Dendritic cell treated with granulocyte-macrophage colony-stimulating factor and Interleukin-4, amounts not matched to agents 40 ng/mL and 50 ng/mL, for 4 days (primary cell): ENCODE results near the gene BORCS5.
A peak's percentile ranks its signal among the peaks of the same experiment; 100 is the strongest.
"Not testable (repeated sequence)": the region's sequence is repeated elsewhere in the genome, so short reads cannot be mapped to it uniquely, and the experiment has no call there.

Experiments used
- H3K27ac Mint-ChIP-seq: one replicate; pipeline ENCODE4 v1.8.0; 2022; ENCODE audit warnings: mild to moderate bottlenecking, mixed read lengths
- H3K27me3 Mint-ChIP-seq: one replicate; pipeline ENCODE4 v1.8.0; 2022; ENCODE audit warnings: mild to moderate bottlenecking, mixed read lengths
- H3K36me3 Mint-ChIP-seq: one replicate; pipeline ENCODE4 v1.8.0; 2022; ENCODE audit warnings: low read depth, mixed read lengths
- H3K4me1 Mint-ChIP-seq: one replicate; pipeline ENCODE4 v1.8.0; 2022; ENCODE audit warnings: low read depth, mixed read lengths
- H3K4me3 Mint-ChIP-seq: one replicate; pipeline ENCODE4 v1.8.0; 2022; ENCODE audit warnings: mild to moderate bottlenecking, moderate library complexity, mixed read lengths
- H3K9me3 Mint-ChIP-seq: one replicate; pipeline ENCODE4 v1.8.0; 2022; ENCODE audit warnings: mixed read lengths
- intact Hi-C: fragments of 100-400 bp; cut with micrococcal nuclease; formaldehyde crosslinking; loops from one replicate; pipeline ENCODE4 v1.15.0; 2022

Gene BORCS5

DNA sequence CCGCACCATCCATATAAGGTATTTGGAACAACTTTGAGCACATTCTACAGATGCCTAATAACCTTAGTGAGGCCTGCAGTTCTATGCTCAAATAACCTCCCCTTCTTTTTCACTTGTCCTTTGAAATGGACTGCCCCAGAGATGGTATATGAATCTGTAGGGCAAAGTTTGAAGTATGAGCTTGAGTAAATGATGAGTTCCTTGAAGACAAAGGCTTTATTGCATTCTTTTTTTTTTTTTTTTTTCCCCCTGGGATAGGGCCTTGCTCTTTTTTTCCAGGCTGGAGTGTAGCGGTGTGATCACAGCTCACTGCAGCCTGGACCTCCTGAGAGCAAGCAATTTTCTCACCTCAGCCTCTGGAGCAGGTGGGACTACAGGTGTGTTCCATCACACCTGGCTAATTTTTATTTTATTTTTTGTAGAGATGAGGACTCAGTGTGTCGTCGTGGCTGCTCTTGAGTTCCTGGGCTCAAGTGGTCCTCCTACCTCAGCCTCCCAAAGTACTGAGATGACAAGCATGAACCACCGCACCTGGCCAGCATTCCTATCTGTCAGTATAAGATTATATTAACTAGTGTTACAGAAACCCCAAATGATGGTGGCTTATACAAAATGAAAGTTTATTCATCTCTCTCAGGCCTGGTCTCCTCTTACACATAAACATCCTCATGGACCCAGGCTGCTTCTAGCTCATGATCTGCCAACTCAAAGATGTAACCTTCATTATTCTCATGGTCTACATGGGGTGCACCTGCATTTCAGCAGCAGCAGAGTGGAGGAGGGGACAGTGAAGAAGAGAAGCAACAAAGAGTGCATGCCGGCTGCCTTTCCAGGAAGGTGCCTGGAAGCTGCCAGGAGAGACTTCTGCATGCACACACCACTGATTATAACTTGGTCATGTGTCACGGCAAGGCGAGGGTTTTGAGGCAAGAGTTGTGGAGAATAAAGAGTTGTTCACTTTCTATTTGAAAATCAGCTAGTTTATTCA, 104.4 kb downstream of the BORCS5 start:
- Mint-ChIP-seq H3K27ac (peak overlapping the region; percentile 79), H3K9me3 (no peaks in the 10 kb centered on the region), H3K36me3 (peaks cover 24% of the 10 kb centered on the region), H3K4me3 (peak overlapping the region; percentile 5), H3K27me3 (no peaks in the 10 kb centered on the region), H3K4me1 (peaks cover 36% of the 10 kb centered on the region)
- intact Hi-C loops = no loop called here

DNA sequence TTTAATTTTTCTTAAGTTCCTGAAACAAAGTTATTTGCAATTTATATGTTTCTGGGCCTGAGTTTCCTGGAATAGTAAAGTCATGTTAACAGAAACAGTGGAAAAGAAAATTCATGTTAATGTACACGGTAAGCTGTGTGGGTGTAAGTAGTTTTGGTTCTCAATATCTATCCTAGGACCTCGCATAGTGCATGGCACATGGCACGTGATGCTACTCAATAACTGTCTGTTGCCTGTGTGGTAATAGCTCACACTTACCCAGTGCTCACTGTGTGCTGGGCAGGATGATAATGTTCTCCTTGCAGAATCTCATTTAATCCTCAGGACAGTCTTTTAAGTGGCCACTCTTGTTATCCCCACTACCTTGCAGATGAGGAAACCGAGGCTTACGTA, 105.0 kb downstream of the BORCS5 start:
- H3K9me3 Mint-ChIP-seq = no peaks in the 10 kb centered on the region
- H3K4me1 Mint-ChIP-seq = peaks cover 39% of the 10 kb centered on the region
- no peak overlapping the region for H3K4me3 Mint-ChIP-seq
- H3K27ac Mint-ChIP-seq = peak overlapping the region; percentile 79
- no peaks in the 10 kb centered on the region for H3K27me3 Mint-ChIP-seq
- peaks cover 29% of the 10 kb centered on the region for H3K36me3 Mint-ChIP-seq
- intact Hi-C loops = no loop called here

DNA sequence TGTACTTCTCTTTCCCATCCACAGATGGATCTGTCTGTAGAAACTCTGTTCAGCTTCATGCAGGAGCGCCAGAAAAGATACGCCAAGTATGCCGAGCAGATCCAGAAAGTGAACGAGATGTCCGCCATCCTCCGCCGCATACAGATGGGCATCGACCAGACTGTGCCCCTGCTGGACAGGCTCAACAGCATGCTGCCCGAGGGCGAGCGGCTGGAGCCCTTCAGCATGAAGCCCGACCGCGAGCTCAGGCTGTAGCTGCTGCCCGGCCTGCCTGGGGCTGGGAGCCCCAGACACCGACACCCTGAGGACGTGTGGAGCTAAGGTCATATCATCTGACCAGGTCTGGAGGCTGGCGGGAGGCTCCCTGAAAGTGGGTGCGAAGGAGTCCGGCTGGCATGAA, 108.6 kb downstream of the BORCS5 start:
- intact Hi-C loops = no loop called here
- Mint-ChIP-seq H3K4me1 (peaks cover 42% of the 10 kb centered on the region), H3K4me3 (no peak overlapping the region), H3K27ac (peak overlapping the region; percentile 51), H3K36me3 (peaks cover 49% of the 10 kb centered on the region), H3K27me3 (no peaks in the 10 kb centered on the region), H3K9me3 (no peaks in the 10 kb centered on the region)

DNA sequence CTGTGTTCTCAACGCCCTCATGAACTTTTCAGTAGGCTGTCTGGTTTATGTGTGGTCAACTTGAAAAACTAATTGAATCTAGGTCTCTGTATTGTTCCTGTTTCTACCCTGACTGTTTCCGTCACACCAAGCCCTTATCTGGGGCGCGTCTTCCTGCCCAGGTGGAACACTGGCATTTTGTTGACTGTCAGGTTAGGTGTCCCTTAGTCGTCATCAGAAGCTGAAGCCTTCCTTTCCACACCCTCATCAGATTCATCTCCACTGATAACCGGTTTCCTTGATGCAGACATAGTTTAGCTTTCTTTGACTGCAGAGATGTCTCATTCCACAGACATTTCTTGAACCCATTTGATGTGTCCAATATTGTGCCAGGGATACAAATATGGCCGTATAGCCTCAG, 109.3 kb downstream of the BORCS5 start:
- peaks cover 40% of the 10 kb centered on the region for H3K4me1 Mint-ChIP-seq
- H3K36me3 Mint-ChIP-seq = peaks cover 53% of the 10 kb centered on the region
- no peak overlapping the region for H3K4me3 Mint-ChIP-seq
- intact Hi-C loops = no loop called here
- no peaks in the 10 kb centered on the region for H3K27me3 Mint-ChIP-seq
- H3K27ac Mint-ChIP-seq = no peak overlapping the region
- H3K9me3 Mint-ChIP-seq = no peaks in the 10 kb centered on the region

DNA sequence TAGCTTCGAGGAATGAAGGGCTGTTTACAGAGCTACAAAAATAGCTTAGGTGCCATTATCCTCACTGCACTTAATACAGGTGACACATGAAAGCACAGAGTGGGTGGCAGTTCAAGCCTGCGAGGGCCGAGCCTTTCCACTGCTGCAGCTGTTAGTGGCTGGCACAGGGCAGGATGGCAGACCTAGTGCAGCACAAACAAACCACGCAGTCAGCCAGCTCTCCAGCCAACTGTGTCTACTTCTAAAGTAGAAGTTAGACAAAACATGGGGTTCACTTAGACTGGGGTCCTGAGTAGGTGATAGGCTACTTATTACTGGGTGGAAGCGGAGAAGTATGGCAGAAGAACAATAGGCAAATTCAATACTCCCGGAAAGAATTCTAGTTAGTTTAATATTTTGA, 110.4 kb downstream of the BORCS5 start:
- peaks cover 63% of the 10 kb centered on the region for H3K36me3 Mint-ChIP-seq
- peaks cover 29% of the 10 kb centered on the region for H3K4me1 Mint-ChIP-seq
- no peaks in the 10 kb centered on the region for H3K9me3 Mint-ChIP-seq
- peak overlapping the region; percentile 37 for H3K4me3 Mint-ChIP-seq
- intact Hi-C loops = no loop called here
- peak overlapping the region; percentile 54 for H3K27ac Mint-ChIP-seq
- H3K27me3 Mint-ChIP-seq = no peaks in the 10 kb centered on the region

DNA sequence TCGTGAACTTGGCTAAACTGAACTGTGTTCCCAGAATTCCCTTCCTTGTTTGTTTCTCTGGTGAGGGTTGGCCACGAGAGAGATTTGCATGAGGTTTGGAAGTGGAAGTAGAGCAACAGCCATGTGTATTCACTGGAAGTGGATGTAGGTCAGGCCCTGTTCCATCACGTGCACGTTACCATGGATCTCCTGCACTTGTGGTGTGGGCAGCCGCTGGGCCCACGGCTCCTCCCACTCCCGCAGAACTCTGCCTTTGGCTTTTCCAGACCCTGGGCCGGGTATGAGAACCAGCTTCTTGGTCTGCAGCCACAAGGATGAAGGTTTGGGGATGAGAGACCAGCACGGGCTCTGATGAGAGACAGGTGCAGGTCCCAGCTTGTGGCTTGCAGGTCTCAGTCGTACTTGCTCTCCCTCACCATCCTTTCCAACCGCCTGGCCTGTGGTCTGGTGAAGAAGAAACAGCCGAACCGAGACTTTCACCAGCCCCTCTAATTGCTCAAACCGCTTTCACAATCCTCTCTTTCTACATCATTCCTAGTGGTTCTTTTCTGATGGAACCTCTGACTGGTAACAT, 110.9 kb downstream of the BORCS5 start:
- Mint-ChIP-seq H3K27ac (peak overlapping the region; percentile 54), H3K27me3 (no peaks in the 10 kb centered on the region), H3K4me3 (peak overlapping the region; percentile 37), H3K36me3 (peaks cover 68% of the 10 kb centered on the region), H3K4me1 (peaks cover 28% of the 10 kb centered on the region), H3K9me3 (no peaks in the 10 kb centered on the region)
- intact Hi-C loops = no loop called here

DNA sequence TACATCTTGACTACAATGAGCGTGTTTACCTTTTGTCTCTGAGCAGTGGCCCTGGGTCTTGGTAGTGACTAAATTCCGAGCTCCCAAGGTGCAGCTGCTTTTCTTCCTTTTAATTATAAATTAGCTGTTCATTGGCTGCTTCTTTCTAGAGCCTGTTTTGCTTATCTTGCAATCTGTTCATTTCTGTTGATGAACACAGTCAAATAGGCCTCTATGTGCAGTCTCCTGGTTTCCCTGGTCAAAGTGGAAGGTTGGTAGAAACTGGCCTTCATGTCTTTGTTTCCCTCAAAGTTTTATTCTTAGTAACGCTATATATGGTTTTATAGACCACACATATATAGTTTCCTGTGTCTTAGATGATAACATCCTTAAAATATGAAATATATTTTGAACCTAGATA, 111.7 kb downstream of the BORCS5 start:
- intact Hi-C loops = no loop called here
- Mint-ChIP-seq H3K9me3 (no peaks in the 10 kb centered on the region), H3K27ac (peak overlapping the region; percentile 54), H3K4me1 (peaks cover 34% of the 10 kb centered on the region), H3K36me3 (peaks cover 74% of the 10 kb centered on the region), H3K4me3 (no peak overlapping the region), H3K27me3 (no peaks in the 10 kb centered on the region)

DNA sequence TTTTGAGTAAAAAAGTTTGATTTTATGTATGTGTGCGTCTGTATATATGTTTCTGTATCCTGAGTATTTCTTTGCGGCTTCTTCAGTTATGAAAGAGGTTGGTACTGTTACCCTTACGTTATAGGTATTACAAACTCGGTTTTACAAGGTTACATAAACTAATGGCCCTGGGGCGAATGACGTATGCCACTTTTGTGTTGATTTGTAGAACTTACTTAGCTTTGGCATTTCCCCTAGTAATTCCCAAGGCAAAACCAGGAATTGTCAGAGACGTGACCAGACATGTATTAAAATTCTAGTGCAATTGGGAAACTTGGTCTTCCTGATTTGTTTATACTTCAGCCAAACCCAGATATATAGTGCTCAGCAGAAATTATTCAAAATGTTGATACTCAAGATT, 112.5 kb downstream of the BORCS5 start:
- Mint-ChIP-seq H3K4me3 (no peak overlapping the region), H3K27ac (no peak overlapping the region), H3K4me1 (peaks cover 39% of the 10 kb centered on the region), H3K36me3 (peaks cover 71% of the 10 kb centered on the region), H3K27me3 (no peaks in the 10 kb centered on the region), H3K9me3 (no peaks in the 10 kb centered on the region)
- intact Hi-C loops = no loop called here

DNA sequence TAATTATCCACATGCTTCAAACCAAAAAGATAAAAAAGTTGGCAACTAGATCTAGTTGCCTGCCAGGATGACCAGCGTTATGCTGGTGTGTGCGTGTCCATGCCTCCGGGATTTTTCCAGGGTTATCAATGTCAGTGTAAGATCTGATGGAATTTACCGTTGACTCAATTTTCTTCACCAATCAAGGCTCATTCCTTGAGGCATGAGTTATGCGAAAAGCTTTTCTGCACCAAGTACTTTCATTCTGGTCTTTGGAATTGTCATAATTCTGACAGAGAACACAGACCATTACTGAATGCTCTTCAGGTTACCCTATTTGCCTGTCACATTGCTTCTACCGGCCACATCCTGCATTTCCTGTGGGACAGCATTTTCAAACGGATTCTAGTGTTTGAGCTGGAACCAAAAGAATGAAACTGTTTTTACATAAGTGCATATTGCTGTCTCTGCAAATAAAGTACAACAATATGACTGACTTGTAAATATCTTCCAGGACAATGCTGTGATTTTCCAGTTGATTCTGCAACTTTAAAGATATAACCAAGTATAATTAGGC, 114.0 kb downstream of the BORCS5 start:
- Mint-ChIP-seq H3K27ac (no peak overlapping the region), H3K27me3 (no peaks in the 10 kb centered on the region), H3K4me3 (no peak overlapping the region), H3K9me3 (no peaks in the 10 kb centered on the region), H3K36me3 (peaks cover 74% of the 10 kb centered on the region), H3K4me1 (peaks cover 47% of the 10 kb centered on the region)
- intact Hi-C loops = no loop called here

DNA sequence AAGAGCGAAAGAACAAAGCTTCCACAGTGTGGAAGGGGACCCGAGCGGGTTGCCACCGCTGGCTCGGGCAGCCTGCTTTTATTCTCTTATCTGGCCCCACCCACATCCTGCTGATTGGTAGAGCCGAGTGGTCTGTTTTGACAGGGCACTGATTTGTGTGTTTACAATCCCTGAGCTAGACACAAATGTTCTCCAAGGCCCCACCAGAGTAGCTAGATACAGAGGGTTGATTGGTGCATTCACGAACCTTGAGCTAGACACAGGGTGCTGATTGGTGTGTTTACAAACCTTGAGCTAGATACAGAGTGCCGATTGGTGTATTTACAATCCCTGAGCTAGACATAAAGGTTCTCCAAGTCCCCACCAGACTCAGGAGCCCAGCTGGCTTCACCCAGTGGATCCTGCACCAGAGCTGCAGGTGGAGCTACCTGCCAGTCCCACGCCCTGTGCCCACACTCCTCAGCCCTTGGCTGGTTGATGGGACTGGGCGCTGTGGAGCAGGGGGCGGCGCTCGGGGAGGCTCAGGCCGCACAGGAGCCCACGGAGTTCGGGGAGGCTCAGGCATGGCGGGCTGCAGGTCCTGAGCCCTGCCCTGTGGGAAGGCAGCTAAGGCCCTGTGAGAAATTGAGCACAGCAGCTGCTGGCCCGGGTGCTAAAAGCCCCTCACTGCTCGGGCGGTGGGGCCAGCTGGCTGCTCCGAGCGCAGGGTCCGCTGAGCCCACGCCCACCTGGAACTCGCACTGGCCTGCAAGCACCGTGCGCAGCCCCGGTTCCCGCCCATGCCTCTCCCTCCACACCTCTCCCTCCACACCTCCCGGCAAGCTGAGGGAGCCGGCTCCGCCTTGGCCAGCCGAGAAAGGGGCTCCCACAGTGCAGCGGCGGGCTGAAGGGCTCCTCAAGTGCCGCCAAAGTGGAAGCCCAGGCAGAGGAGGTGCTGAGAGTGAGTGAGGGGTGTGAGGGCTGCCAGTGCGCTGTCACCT, 115.4 kb downstream of the BORCS5 start:
- Mint-ChIP-seq H3K27ac (peak overlapping the region; percentile 4), H3K36me3 (peaks cover 79% of the 10 kb centered on the region), H3K4me1 (peaks cover 37% of the 10 kb centered on the region)
- H3K4me3 Mint-ChIP-seq, H3K9me3 Mint-ChIP-seq, intact Hi-C loops, H3K27me3 Mint-ChIP-seq: not testable (repeated sequence)

DNA sequence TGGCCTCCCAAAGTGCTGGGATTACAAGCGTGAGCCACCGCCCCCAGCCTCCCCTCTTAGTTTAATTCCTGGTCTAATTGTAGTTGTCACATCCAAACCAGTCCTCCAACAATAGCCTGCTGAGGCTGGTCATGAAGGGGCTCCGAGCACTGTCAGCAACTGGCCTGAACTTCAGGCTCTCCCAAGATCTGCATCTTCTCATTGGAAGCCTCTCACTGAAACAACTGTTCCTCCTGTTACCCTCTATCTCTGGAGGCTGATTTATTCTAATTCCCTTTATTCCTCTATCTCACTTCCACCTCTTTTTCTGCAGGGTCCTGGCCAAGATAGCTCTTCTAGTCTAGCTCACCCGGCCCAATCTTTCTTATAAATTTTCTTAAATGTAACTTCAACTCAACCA, 116.3 kb downstream of the BORCS5 start:
- no peak overlapping the region for H3K4me3 Mint-ChIP-seq
- peaks cover 27% of the 10 kb centered on the region for H3K4me1 Mint-ChIP-seq
- H3K9me3 Mint-ChIP-seq = no peaks in the 10 kb centered on the region
- peak overlapping the region; percentile 4 for H3K27ac Mint-ChIP-seq
- intact Hi-C loops = no loop called here
- peaks cover 83% of the 10 kb centered on the region for H3K36me3 Mint-ChIP-seq
- H3K27me3 Mint-ChIP-seq = no peaks in the 10 kb centered on the region

DNA sequence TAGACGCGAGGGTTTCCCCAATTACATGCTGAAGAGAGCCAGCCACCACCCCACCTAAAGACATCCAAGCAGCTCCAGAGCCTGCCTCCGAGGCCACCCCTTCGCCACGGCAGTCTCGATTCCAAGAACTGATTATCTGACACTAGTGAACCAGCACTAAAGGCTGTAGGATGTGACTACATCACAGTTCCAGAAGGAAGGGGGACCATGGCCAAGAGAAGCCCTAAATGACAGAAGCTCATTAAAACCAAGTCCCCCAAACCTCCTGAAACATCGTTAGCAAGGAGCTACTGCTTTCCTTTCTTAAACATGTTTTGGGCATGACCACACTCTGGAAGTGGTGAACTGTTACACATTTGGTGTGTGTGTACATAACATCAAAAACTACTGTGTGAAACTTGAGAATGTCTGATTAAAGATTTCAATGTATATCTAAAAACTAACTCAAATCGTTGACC, 117.6 kb downstream of the BORCS5 start:
- Mint-ChIP-seq H3K9me3 (no peaks in the 10 kb centered on the region), H3K4me3 (no peak overlapping the region), H3K4me1 (peaks cover 23% of the 10 kb centered on the region), H3K27me3 (no peaks in the 10 kb centered on the region), H3K36me3 (peaks cover 92% of the 10 kb centered on the region), H3K27ac (no peak overlapping the region)
- intact Hi-C loops = no loop called here

DNA sequence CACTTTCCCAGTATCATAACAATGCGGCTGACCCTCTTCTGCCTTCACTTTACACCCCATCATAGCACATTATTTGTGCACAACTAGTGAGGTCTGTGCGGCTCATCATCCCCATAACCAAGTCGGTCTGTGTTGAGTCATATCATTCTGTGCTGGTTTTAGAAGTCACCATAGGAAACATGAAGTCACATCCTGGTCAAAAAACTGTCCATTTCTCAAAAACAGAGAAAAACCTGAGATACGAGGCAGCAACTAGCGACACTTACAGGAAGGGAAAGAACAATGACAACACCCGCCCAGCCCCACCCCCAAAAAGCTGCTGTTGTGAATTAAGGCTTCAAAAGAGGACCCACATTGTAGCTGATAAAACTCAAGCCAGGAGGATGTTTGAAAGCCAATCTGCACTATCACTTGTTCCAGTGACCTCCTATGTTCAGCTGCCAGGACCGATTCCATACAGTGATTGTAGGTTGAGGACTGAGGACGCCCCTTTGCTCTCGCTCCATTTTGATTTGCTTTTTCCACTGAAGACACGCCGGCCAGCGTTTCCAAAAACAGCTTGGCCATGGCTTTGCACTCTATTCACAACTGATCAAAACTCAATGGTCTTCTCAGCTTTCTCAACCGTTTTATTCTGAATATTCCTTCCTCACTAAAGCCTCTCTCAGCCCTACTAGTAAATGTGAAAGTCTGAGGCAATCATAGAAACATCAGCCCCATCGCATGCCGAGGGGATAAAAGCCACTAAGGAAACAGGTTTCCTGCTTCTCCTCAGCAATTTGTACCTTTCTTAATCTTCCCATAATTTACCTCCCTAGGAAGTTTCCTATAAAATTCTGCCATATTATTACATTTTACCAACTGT, 118.3 kb downstream of the BORCS5 start:
- H3K27ac Mint-ChIP-seq = no peak overlapping the region
- peaks cover 92% of the 10 kb centered on the region for H3K36me3 Mint-ChIP-seq
- H3K9me3 Mint-ChIP-seq = no peaks in the 10 kb centered on the region
- no peak overlapping the region for H3K4me3 Mint-ChIP-seq
- H3K27me3 Mint-ChIP-seq = no peaks in the 10 kb centered on the region
- intact Hi-C loops = no loop called here
- H3K4me1 Mint-ChIP-seq = peaks cover 23% of the 10 kb centered on the region
